Measurements from ENCODE around the gene SPART.

The SPART gene

GRCh38 chr13:36297366-36298338 is 48.5 kb downstream of the SPART start, which contains the start of gene CCDC169:
Gene CCDC169, minus strand, starts transcription at chr13:36297814. Its CDS starts 95 bp downstream, at chr13:36297719.
- H3K36me3 ChIP-seq (ENCODE audit: control insufficient read depth, insufficient read depth, low read length) = no peaks in the 10 kb centered on the region
- H3K27ac ChIP-seq = peak within 1 kb of the TSS; percentile 54
- peak within 1 kb of the TSS; percentile 58 for H3K4me3 ChIP-seq (ENCODE audit: low read depth, low read length)
- H2AFZ ChIP-seq = peak within 1 kb of the TSS; percentile 92
- H3K27me3 ChIP-seq (ENCODE audit: control insufficient read depth, insufficient read depth, low read length) = no peaks in the 10 kb centered on the region
- TF ChIP-seq, protein P1, sequence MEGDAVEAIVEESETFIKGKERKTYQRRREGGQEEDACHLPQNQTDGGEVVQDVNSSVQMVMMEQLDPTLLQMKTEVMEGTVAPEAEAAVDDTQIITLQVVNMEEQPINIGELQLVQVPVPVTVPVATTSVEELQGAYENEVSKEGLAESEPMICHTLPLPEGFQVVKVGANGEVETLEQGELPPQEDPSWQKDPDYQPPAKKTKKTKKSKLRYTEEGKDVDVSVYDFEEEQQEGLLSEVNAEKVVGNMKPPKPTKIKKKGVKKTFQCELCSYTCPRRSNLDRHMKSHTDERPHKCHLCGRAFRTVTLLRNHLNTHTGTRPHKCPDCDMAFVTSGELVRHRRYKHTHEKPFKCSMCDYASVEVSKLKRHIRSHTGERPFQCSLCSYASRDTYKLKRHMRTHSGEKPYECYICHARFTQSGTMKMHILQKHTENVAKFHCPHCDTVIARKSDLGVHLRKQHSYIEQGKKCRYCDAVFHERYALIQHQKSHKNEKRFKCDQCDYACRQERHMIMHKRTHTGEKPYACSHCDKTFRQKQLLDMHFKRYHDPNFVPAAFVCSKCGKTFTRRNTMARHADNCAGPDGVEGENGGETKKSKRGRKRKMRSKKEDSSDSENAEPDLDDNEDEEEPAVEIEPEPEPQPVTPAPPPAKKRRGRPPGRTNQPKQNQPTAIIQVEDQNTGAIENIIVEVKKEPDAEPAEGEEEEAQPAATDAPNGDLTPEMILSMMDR (IDR thresholded peaks at IDR 0.05) = no peak
- H3K9ac ChIP-seq = no peak within 1 kb of the TSS
- H3K4me1 ChIP-seq = no peaks in the 10 kb centered on the region
- H3K4me2 ChIP-seq (ENCODE audit: low read length) = peak within 1 kb of the TSS; percentile 94
- no peaks in the 10 kb centered on the region for H3K79me2 ChIP-seq
- no peaks in the 10 kb centered on the region for H3K9me3 ChIP-seq (ENCODE audit: control insufficient read depth, low read length)

DNA sequence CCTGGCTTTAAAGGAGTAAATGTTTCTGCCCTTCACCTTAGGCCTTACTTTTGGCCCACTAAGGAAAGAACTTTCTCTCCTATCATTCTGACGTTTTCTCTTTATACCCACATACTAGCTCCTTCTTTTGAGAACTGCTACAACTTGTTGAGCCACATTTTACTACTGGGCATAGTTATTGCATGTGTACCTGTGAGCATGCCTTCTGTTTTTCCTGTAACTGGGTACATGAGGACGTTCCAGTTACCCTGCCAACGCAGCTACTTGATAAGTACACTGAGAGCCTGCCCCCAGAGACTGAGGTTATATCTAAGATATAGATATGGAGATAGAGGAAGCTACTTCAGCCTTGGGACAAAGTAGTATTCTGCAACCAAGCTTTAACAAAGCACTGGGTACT is 52.1 kb downstream of the SPART start:
- Histone ChIP-seq H2AFZ (no peak overlapping the region), H3K36me3 (ENCODE audit: control insufficient read depth, insufficient read depth, low read length) (no peaks in the 10 kb centered on the region), H3K27ac (no peak overlapping the region), H3K9me3 (ENCODE audit: control insufficient read depth, low read length) (no peaks in the 10 kb centered on the region), H3K79me2 (no peaks in the 10 kb centered on the region), H3K4me2 (ENCODE audit: low read length) (peak overlapping the region; percentile 17), H3K4me1 (no peaks in the 10 kb centered on the region), H3K9ac (no peak overlapping the region), H3K27me3 (ENCODE audit: control insufficient read depth, insufficient read depth, low read length) (no peaks in the 10 kb centered on the region), H3K4me3 (ENCODE audit: low read depth, low read length) (no peak overlapping the region)
- TF ChIP-seq, protein P1 (IDR thresholded peaks at IDR 0.05) = no peak

DNA sequence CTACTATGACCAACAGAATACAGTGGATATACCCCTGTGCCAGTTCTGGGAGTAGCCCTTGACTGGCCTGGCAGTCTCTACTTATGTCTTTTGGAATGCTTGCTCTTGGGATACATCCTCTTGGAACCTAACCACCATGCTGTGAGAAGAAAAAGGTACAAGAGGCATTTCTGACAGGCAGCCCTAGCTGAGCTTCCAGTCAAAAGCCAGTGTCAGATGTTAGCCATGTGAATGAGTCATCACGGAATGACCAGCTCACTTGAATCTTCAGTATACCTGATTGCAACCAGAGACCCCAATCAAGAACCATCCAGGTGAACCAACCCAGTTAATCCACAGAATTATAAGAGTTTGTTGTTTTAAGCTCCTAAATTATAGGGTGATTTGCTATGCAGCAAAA is 52.7 kb downstream of the SPART start:
- Histone ChIP-seq H3K79me2 (no peaks in the 10 kb centered on the region), H3K27me3 (ENCODE audit: control insufficient read depth, insufficient read depth, low read length) (no peaks in the 10 kb centered on the region), H3K36me3 (ENCODE audit: control insufficient read depth, insufficient read depth, low read length) (no peaks in the 10 kb centered on the region), H3K9ac (no peak overlapping the region), H3K4me3 (ENCODE audit: low read depth, low read length) (no peak overlapping the region), H3K9me3 (ENCODE audit: control insufficient read depth, low read length) (no peaks in the 10 kb centered on the region), H2AFZ (no peak overlapping the region), H3K4me2 (ENCODE audit: low read length) (no peak overlapping the region), H3K27ac (no peak overlapping the region), H3K4me1 (no peaks in the 10 kb centered on the region)
- TF ChIP-seq, protein P1 (IDR thresholded peaks at IDR 0.05) = no peak

DNA sequence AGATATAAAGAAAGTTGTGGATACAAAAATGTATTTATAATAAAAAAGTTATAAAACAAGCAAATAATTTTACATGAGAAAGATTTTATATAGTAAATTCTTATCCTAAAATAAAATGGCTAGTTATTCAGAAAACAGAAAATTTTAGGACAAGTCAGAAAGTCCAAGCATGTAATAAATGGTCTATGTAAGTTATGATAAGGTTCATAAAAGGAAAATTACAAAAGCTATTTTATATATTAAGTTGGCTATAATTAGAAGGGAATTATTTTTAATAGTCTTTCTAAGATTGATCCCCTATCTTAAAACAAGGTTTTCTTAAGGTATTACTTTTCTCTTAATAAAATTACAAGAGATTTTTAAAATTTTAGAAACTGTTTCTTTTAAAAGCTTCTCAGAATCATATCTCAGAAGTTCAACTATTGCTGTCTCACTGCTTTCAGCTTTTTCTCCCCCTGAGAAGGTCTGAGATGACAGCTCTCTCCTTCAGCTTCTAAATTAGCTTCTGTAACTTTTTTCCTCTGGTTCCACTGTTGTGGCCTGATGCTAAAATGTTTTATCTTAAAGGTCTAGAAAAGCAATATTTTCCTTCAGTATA is 57.3 kb downstream of the SPART start:
- H3K4me2 ChIP-seq (ENCODE audit: low read length) = no peak overlapping the region
- H3K27me3 ChIP-seq (ENCODE audit: control insufficient read depth, insufficient read depth, low read length) = no peaks in the 10 kb centered on the region
- no peaks in the 10 kb centered on the region for H3K36me3 ChIP-seq (ENCODE audit: control insufficient read depth, insufficient read depth, low read length)
- H3K27ac ChIP-seq = no peak overlapping the region
- H2AFZ ChIP-seq = no peak overlapping the region
- H3K4me1 ChIP-seq = no peaks in the 10 kb centered on the region
- no peaks in the 10 kb centered on the region for H3K9me3 ChIP-seq (ENCODE audit: control insufficient read depth, low read length)
- no peaks in the 10 kb centered on the region for H3K79me2 ChIP-seq
- no peak overlapping the region for H3K4me3 ChIP-seq (ENCODE audit: low read depth, low read length)
- no peak overlapping the region for H3K9ac ChIP-seq
- TF ChIP-seq, protein P1 (IDR thresholded peaks at IDR 0.05) = no peak
